Dedifferentiated amniotic fluid mesenchymal stem cell (primary cell): ENCODE data around the gene PAK5.

Experiments used
- DNase-seq: peaks from one replicate; pipeline ENCODE4 v3.0.0-alpha.2; 2016; ENCODE audit errors: extremely low spot score

PAK5 gene

GRCh38 chr20:9789131-9789530, 49.7 kb downstream of the PAK5 start:
- no peak for DNase-seq

DNA sequence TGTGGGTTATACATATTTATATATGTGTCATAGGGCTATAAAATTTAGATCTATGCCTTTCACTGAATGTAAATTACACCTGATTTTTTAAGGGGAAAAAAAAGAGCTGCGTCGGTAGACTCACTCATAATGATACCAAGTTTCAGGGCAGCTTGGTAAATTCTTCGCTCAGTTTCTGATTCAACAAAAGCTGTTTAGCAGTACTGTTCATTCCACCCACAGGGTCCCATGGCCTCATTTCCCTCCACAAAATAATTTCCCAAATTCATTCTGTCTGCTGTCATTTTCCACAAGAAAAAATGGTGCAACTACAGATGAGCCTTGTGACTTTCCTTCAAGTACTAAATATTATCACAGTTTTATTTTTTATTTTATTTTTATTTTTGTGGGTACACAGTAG, 63.7 kb downstream of the PAK5 start:
- DNase-seq, result no peak

DNA sequence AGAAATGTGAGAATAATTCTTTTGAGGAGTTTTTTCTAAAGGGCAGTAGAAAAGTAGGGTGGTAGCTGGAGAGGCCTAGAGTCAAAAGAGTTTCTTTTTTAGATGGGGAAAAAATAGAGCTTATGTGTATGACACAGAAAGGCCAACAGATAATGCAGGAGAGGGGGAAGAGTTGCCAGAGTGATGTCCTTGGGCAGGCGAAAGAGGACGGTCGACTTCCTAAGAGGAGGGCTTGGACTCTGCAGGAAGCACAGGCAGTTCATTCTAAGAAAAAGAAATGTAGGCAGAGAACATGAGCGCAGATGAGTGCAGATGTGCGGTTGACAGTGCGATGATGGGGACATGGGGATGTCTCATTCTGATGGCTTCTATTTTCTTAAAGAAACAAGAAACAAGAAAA, 68.9 kb downstream of the PAK5 start:
- DNase-seq, result no peak

- DNase-seq, result no peak
These were observed 77.4 kb downstream of the PAK5 start for GRCh38 chr20:9761476-9761875.

GRCh38 chr20:9759392-9759791, 79.5 kb downstream of the PAK5 start:
- no peak for DNase-seq

DNA sequence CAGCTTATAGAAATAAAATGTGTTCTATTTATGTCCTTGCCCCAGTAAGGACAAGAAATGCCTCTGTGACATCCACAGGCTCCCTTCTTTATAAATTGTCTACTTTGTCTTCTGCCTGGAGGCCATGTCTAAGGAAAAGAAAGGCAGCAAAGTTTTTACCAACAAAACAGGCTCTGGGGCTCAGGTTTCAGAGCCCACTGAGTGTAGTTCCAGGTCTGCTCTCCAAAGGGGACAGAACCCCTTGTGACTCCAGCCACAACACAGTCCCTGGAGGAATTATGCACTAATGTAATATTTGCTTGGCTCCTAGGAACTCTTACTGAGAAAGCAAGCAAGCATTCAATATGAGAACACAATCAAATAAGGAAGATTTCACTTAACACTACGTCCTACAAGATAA, 80.1 kb downstream of the PAK5 start:
- no peak for DNase-seq

GRCh38 chr20:9756660-9757059, 82.2 kb downstream of the PAK5 start:
- DNase-seq, result no peak

DNA sequence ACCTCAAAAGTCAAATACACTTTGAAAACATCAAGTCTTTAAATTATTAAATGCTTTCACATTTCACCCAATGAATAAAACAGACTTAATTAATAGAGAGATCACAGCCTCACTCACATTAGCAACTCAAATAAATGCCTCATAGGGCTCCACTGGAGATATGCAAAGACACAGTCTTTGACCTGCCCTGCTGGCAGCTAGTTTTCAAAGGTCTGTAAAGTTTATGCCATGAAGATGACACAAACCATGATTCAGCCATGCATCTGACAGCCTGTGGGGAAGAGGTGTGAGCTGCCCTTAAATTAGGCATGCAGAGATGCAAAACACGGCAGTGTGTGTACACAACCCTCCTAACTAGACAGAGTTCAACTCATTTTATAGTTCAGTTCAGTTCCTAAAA, 83.6 kb downstream of the PAK5 start:
- no peak for DNase-seq

GRCh38 chr20:9744551-9744950, 94.3 kb downstream of the PAK5 start:
- no peak for DNase-seq

- DNase-seq, result no peak
These were observed 95.0 kb downstream of the PAK5 start for GRCh38 chr20:9743871-9744270.

DNA sequence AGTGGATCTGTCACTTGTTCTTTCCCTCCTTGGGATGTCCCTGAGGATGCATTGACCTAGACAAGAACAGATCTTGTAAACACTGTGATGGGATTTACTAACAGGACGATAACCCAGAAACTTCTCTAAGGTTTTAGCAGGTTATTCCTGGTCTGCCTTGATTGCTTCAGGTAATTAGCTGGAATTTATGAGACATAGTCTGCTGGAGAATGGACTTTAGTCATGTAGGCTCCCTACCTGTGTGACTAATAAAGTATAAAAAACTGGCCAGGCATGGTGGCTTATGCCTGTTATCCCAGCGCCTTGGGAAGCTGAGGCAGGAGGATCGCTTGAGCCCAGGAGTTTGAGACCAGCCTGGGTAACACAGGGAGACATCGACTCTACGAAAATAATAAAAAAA, 96.1 kb downstream of the PAK5 start:
- no peak for DNase-seq

DNA sequence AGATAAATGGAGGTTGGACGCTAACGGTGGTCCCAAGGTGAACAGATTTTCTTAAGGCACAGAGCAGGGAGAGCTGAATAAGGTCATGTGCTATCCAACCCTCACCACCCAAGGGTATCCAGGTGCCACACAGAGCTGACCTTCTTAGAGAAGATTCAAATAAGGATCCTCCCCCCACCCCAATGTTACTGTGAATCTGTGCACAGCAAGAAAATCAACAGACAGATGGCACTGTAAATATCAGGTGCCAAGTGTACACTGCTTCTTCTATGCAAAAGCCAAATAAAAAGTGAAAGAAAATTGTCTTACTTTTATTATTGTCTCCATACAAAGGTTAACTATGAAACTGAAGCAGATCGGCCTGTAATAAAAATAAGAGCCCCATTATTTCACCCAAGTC, 96.9 kb downstream of the PAK5 start:
- DNase-seq, result no peak

- DNase-seq, result no peak
These were observed 98.4 kb downstream of the PAK5 start for GRCh38 chr20:9740486-9740885.

- DNase-seq, result no peak
These were observed 98.9 kb downstream of the PAK5 start for GRCh38 chr20:9739991-9740390.

DNA sequence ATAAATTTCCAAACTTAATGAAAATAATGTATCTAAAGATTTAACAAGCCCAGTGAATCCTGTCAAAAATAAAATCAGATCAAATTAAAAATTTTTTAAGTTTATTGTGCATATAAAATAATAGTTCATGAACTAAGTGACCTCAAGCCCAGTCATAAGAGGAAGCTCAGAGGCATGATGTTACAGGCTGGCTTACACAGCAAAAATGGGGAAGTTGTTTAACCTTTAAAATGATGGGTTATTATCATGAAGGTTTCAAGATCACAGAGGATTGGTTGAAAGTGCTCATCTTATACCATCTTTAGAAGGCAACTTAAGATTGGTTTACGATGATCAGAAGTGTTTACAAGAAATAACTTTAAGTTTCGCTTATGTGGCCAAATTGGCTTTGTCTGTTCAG, 102.5 kb downstream of the PAK5 start:
- DNase-seq, result no peak

DNA sequence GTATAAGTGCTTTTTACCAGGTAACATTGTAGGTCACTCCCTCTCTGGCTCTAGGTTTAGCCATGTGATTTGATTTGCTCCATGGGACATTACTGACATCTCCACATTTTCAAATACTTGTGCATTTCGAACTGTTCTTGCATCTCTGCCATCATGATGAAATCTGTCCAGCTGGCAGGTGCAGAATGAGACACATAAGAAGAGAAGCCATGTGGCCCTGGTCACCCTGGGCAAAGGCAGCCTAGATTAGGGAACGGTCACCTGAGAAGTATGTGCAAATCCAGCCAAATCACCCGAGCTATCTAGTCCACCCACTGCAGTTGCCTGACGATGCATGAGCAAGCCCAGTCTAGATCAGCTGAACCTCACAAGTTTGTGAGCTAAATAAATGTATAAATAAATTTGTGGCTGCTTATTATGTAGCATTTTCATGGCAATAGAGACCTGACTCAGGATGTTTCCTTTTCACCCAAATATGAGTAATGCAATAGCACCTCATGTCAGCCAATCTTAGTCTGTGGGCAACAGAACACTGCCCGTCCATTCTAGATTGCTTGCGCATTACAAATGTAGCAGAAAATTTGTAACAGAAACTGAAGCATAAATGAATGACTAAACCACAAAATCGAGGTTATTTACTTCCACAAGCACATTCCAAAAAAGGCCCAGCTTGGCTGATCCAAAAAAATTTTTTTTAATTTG, 115.2 kb downstream of the PAK5 start:
- DNase-seq, result no peak

DNA sequence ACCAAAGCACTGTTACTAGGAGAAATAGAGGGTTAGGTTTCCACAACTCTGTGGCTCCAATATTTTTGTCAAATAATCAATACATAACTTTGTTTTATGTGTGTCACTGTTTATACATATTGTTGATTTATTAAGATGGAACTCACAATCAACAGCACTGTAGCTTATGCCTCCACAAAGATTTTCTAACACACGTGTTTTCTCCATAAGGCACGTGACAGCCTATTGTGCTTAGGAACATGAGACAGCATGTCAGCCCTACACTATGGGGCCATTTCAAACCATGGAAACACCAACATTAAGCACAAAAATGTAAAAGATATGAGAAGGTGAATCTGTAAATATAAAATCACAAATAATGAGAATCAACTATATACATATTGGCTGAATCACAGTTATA, 127.0 kb downstream of the PAK5 start:
- no peak for DNase-seq

GRCh38 chr20:9710685-9711084, 128.2 kb downstream of the PAK5 start:
- no peak for DNase-seq

GRCh38 chr20:9705722-9706476, 133.0 kb downstream of the PAK5 start:
- DNase-seq, result no peak

- no peak for DNase-seq
These were observed 139.7 kb downstream of the PAK5 start for GRCh38 chr20:9699181-9699580.

DNA sequence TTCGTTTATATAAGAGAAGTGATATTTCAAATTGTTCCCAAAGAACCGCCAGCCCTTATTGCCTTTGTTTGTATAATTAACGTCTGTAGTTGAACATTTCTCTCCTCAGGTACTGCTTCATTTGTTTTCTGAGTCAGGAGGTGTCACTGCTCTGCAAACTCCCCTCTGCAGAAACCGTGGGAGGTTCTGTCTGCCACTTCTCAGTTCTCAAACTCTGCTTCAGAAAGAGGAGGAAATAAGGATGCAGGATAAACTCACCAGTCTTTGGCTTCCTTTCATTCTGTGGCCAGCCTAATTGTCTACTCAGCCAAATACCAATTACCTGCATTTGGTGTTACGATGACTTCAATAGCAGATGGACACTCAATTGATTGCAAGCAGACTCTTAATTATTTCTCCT, 149.8 kb downstream of the PAK5 start:
- no peak for DNase-seq

DNA sequence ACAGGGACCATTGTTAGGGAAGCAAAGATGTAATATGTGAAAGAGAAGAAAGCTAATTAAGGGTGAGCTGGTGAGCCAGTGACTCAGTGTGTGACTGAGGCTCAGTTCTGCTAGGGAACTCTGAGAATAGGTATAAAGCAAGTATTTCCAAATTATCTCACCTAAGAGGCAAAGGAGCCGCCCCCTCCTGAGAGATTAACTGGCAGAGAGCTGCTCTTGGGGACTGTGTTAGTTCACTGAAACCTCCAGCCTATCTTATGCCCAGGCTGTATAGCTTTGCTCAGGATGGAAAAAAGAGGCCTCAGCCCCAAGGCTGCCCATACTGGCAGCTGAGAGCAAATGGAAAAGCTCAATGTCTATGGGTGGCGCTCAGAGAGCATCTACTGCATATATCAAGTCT, 152.0 kb downstream of the PAK5 start:
- DNase-seq, result no peak

- DNase-seq, result no peak
These were observed 152.4 kb downstream of the PAK5 start for GRCh38 chr20:9686455-9686854.

DNA sequence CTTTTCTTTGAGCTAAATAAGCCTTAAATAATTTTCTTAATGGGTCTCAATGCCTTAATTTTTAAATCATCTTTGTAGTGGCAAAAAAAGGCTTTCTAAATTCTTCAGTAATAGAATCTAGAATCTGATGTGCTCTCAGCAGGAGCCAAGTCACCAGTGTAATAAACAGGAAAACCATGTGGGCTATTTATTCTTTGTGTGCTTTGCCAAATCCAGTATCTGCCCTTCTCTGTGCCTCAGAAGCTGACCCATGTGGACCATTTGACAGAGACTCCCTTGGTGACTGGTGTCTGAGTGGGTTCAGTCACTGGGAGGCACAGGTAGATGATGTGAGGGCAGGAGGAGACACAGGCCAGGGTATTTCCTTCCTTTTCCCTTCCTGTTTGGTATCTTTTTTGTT, 152.9 kb downstream of the PAK5 start:
- DNase-seq, result no peak
